HEK293 (cell line): Measurements from ENCODE around the gene PDE4A.
"Not testable (repeated sequence)": the region's sequence is repeated elsewhere in the genome, so short reads cannot be mapped to it uniquely, and the experiment has no call there.

Experiments
- CTCF ChIA-PET: fragments of 350-600 bp; formaldehyde crosslinking; extraction: SDS; loops from one replicate; lab custom pipeline; 2021; ENCODE audit warnings: antibody characterized with exemption; lab: Yijun Ruan, JAX
- POLR2A ChIA-PET: fragments of 300-600 bp; formaldehyde crosslinking; extraction: SDS; loops from one replicate; lab custom pipeline; 2020; ENCODE audit warnings: antibody characterized with exemption, inconsistent platforms; lab: Yijun Ruan, JAX
- H3K27ac ChIP-seq: fragments of 200-500 bp; sonication (Bioruptor generic); 2 replicates; pipeline ENCODE4 v1.5.1; 2014; ENCODE audit warnings: low read depth, low read length, control low read depth, inconsistent platforms; ENCODE audit errors: extremely low read depth
- H3K36me3 ChIP-seq, 2 experiments: fragments of 200-500 bp in 1 of 2; sonication (Bioruptor generic) in 1 of 2; 1 replicate in 1 of 2; 2 replicates in 1 of 2; pipeline ENCODE4 v1.5.1; 2014 to 2017; ENCODE audit warnings: inconsistent platforms in 2 of 2, low read length in 2 of 2; ENCODE audit not compliant: control insufficient read depth in 2 of 2, insufficient read depth in 1 of 2
- H3K4me1 ChIP-seq: fragments of 200-500 bp; sonication (Bioruptor generic); 2 replicates; pipeline ENCODE4 v1.5.1; 2014; ENCODE audit warnings: mild to moderate bottlenecking, low read length, inconsistent platforms; ENCODE audit not compliant: control insufficient read depth, insufficient read depth
- H3K4me3 ChIP-seq: 2 replicates; pipeline ENCODE4 v1.5.1; 2011; ENCODE audit warnings: low read depth, mild to moderate bottlenecking, control low read depth, low read length, moderate library complexity
- H3K9me3 ChIP-seq: fragments of 200-500 bp; sonication (Bioruptor generic); 2 replicates; pipeline ENCODE4 v1.5.1; 2014; ENCODE audit warnings: low read depth, low read length, inconsistent platforms; ENCODE audit not compliant: control insufficient read depth, insufficient read depth
- GLIS2 ChIP-seq: fragments of 450-650 bp; formaldehyde crosslinking; IDR thresholded peaks from 2 replicates; pipeline ENCODE4 v1.5.1; 2016; ENCODE audit warnings: missing biosample characterization, missing genetic modification characterization
- HOXA7 ChIP-seq: sonication (generic); formaldehyde crosslinking; IDR thresholded peaks from 2 replicates; pipeline ENCODE4 v1.8.1; 2022; ENCODE audit warnings: missing genetic modification reagents, borderline replicate concordance
- KLF10 ChIP-seq: fragments of 450-650 bp; IDR thresholded peaks from 2 replicates; pipeline ENCODE4 v1.5.1; 2018; ENCODE audit warnings: missing biosample characterization, mild to moderate bottlenecking, missing genetic modification characterization
- KLF9 ChIP-seq: fragments of 450-650 bp; formaldehyde crosslinking; IDR thresholded peaks from 2 replicates; pipeline ENCODE4 v1.5.1; 2016; ENCODE audit warnings: missing biosample characterization, missing genetic modification characterization, low read depth
- PRDM1 ChIP-seq: fragments of 450-650 bp; formaldehyde crosslinking; IDR thresholded peaks from 2 replicates; pipeline ENCODE4; 2016; ENCODE audit warnings: missing biosample characterization, missing genetic modification characterization
- SP2 ChIP-seq: fragments of 450-650 bp; formaldehyde crosslinking; IDR thresholded peaks from 2 replicates; pipeline ENCODE4 v1.5.1; 2016; ENCODE audit warnings: missing biosample characterization, missing genetic modification characterization
- SP3 ChIP-seq: fragments of 450-650 bp; formaldehyde crosslinking; IDR thresholded peaks from 2 replicates; pipeline ENCODE4 v1.5.1; 2016; ENCODE audit warnings: missing biosample characterization, missing genetic modification characterization
- TRIM28 ChIP-seq: IDR thresholded peaks from 2 replicates; pipeline ENCODE4 v1.6.1; 2011; ENCODE audit warnings: low read length, control low read depth, borderline replicate concordance
- WT1 ChIP-seq: fragments of 450-650 bp; formaldehyde crosslinking; IDR thresholded peaks from 2 replicates; pipeline ENCODE4 v1.5.1; 2016; ENCODE audit warnings: missing biosample characterization, missing genetic modification characterization
- ZBTB21 ChIP-seq: fragments of 450-650 bp; formaldehyde crosslinking; IDR thresholded peaks from 2 replicates; pipeline ENCODE4 v1.5.1; 2017; ENCODE audit warnings: missing biosample characterization, missing genetic modification characterization
- ZFHX2 ChIP-seq: fragments of 450-650 bp; formaldehyde crosslinking; conservative IDR thresholded peaks from 2 replicates; pipeline ENCODE4 v1.5.1; 2016; ENCODE audit warnings: missing biosample characterization, missing genetic modification characterization
- ZNF223 ChIP-seq: fragments of 450-650 bp; formaldehyde crosslinking; IDR thresholded peaks from 2 replicates; pipeline ENCODE4 v1.5.1; 2016; ENCODE audit warnings: missing biosample characterization, missing genetic modification characterization
- ZNF366 ChIP-seq: fragments of 450-650 bp; formaldehyde crosslinking; conservative IDR thresholded peaks from 2 replicates; pipeline ENCODE4 v1.5.1; 2016; ENCODE audit warnings: missing biosample characterization, missing genetic modification characterization
- ZNF394 ChIP-seq: fragments of 450-650 bp; formaldehyde crosslinking; IDR thresholded peaks from 2 replicates; pipeline ENCODE4 v1.5.1; 2016; ENCODE audit warnings: missing biosample characterization, missing genetic modification characterization, mild to moderate bottlenecking, moderate library complexity, borderline replicate concordance
- ZNF48 ChIP-seq: fragments of 450-650 bp; formaldehyde crosslinking; IDR thresholded peaks from 2 replicates; pipeline ENCODE4 v1.5.1; 2016; ENCODE audit warnings: missing biosample characterization, missing genetic modification characterization
- ZNF521 ChIP-seq: fragments of 450-650 bp; formaldehyde crosslinking; IDR thresholded peaks from 2 replicates; pipeline ENCODE4 v1.5.1; 2017; ENCODE audit warnings: missing biosample characterization, mild to moderate bottlenecking, missing genetic modification characterization
- ZNF530 ChIP-seq: fragments of 450-650 bp; formaldehyde crosslinking; IDR thresholded peaks from 2 replicates; pipeline ENCODE4 v1.5.1; 2016; ENCODE audit warnings: low read depth, missing biosample characterization, missing genetic modification characterization
- ZNF610 ChIP-seq: fragments of 450-650 bp; formaldehyde crosslinking; IDR thresholded peaks from 2 replicates; pipeline ENCODE4 v1.5.1; 2016; ENCODE audit warnings: missing biosample characterization, missing genetic modification characterization, borderline replicate concordance
- ZNF658 ChIP-seq: fragments of 450-650 bp; formaldehyde crosslinking; IDR thresholded peaks from 2 replicates; pipeline ENCODE4; 2016; ENCODE audit warnings: missing biosample characterization, missing genetic modification characterization
- ZNF670 ChIP-seq: fragments of 450-650 bp; formaldehyde crosslinking; IDR thresholded peaks from 2 replicates; pipeline ENCODE4 v1.5.1; 2016; ENCODE audit warnings: missing biosample characterization, missing genetic modification characterization, low read depth
- ZNF768 ChIP-seq: fragments of 450-650 bp; formaldehyde crosslinking; IDR thresholded peaks from 2 replicates; pipeline ENCODE4 v1.5.1; 2018; ENCODE audit warnings: missing biosample characterization, mild to moderate bottlenecking, missing genetic modification characterization
- ZNF837 ChIP-seq: fragments of 450-650 bp; formaldehyde crosslinking; IDR thresholded peaks from 2 replicates; pipeline ENCODE4 v1.5.1; 2016; ENCODE audit warnings: missing biosample characterization, missing genetic modification characterization
- TF ChIP-seq, protein P1 (sequence below): fragments of 450-650 bp; formaldehyde crosslinking; IDR thresholded peaks from 2 replicates; pipeline ENCODE4 v1.5.1; 2016; ENCODE audit warnings: missing biosample characterization, missing genetic modification characterization
- TF ChIP-seq, protein P2 (sequence below): fragments of 450-650 bp; formaldehyde crosslinking; IDR thresholded peaks from 2 replicates; pipeline ENCODE4 v1.5.1; 2016; ENCODE audit warnings: missing biosample characterization, missing genetic modification characterization
- TF ChIP-seq, protein P3 (sequence below): fragments of 450-650 bp; formaldehyde crosslinking; IDR thresholded peaks from 2 replicates; pipeline ENCODE4 v1.5.1; 2016; ENCODE audit warnings: missing biosample characterization, missing genetic modification characterization
- TF ChIP-seq, protein P4 (sequence below): fragments of 450-650 bp; formaldehyde crosslinking; IDR thresholded peaks from 2 replicates; pipeline ENCODE4 v1.5.1; 2016; ENCODE audit warnings: missing biosample characterization, missing genetic modification characterization

PDE4A gene

DNA sequence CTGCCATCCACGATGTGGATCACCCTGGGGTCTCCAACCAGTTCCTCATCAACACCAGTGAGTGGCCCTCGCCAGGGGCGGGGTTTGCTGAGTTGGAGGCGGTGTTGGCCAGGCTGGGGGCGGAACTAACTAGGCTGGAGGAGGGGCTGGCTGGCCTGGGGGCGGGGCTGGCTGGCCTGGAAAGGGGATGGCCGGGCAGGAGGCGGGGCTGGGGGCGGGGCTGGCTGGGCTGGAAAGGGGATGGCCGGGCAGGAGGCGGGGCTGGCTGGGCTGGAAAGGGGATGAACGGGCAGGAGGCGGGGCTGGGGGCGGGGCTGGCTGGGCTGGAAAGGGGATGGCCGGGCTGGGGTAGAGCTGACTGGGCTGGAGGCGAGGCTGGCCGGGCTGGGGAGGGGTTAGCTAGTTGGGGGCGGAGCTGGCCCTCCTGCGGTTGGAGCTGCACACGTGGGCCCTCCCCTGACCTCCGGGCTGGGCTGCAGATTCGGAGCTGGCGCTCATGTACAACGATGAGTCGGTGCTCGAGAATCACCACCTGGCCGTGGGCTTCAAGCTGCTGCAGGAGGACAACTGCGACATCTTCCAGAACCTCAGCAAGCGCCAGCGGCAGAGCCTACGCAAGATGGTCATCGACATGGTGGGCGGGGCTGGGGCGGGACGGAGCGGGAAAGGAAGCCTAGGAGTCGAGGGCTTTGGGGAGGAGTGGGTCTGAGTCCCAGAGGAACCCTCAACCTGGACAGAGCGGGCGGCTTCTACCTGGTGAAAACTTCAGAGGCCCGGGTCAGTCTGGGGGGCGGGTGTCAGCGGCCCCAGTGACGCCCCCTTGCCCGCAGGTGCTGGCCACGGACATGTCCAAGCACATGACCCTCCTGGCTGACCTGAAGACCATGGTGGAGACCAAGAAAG is 41.0 kb downstream of the PDE4A start (continued):
- peak; percentile 5; the same call in 1 of the 2 replicates for TF ChIP-seq ZFHX2
- TF ChIP-seq ZNF837: no peak
- TF ChIP-seq, protein P1, sequence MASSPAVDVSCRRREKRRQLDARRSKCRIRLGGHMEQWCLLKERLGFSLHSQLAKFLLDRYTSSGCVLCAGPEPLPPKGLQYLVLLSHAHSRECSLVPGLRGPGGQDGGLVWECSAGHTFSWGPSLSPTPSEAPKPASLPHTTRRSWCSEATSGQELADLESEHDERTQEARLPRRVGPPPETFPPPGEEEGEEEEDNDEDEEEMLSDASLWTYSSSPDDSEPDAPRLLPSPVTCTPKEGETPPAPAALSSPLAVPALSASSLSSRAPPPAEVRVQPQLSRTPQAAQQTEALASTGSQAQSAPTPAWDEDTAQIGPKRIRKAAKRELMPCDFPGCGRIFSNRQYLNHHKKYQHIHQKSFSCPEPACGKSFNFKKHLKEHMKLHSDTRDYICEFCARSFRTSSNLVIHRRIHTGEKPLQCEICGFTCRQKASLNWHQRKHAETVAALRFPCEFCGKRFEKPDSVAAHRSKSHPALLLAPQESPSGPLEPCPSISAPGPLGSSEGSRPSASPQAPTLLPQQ (tag by site-specific recombination): peak; percentile 58; the same call in 1 of the 2 replicates
- peak; percentile 69 for TF ChIP-seq KLF9 (tag by site-specific recombination)
- TF ChIP-seq, protein P2, sequence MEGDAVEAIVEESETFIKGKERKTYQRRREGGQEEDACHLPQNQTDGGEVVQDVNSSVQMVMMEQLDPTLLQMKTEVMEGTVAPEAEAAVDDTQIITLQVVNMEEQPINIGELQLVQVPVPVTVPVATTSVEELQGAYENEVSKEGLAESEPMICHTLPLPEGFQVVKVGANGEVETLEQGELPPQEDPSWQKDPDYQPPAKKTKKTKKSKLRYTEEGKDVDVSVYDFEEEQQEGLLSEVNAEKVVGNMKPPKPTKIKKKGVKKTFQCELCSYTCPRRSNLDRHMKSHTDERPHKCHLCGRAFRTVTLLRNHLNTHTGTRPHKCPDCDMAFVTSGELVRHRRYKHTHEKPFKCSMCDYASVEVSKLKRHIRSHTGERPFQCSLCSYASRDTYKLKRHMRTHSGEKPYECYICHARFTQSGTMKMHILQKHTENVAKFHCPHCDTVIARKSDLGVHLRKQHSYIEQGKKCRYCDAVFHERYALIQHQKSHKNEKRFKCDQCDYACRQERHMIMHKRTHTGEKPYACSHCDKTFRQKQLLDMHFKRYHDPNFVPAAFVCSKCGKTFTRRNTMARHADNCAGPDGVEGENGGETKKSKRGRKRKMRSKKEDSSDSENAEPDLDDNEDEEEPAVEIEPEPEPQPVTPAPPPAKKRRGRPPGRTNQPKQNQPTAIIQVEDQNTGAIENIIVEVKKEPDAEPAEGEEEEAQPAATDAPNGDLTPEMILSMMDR (tag by site-specific recombination): no peak
- TF ChIP-seq WT1 (tag by site-specific recombination): no peak
- no peak for TF ChIP-seq ZNF610 (tag by site-specific recombination)
- no peak for TF ChIP-seq ZNF48 (tag by site-specific recombination)
- TF ChIP-seq GLIS2 (tag by site-specific recombination): peak; percentile 35; the same call in 1 of the 2 replicates
- TF ChIP-seq SP2 (tag by site-specific recombination): peak; percentile 50
- TF ChIP-seq ZNF521 (tag by site-specific recombination): no peak
- TF ChIP-seq ZNF768 (tag by site-specific recombination): no peak
- no peak for TF ChIP-seq HOXA7 (CRISPR knock-in tag)
- TF ChIP-seq ZNF658 (tag by site-specific recombination): no peak
- TF ChIP-seq TRIM28: no peak
- peak; percentile 58; the same call in 1 of the 2 replicates for TF ChIP-seq KLF10
- TF ChIP-seq, protein P3, sequence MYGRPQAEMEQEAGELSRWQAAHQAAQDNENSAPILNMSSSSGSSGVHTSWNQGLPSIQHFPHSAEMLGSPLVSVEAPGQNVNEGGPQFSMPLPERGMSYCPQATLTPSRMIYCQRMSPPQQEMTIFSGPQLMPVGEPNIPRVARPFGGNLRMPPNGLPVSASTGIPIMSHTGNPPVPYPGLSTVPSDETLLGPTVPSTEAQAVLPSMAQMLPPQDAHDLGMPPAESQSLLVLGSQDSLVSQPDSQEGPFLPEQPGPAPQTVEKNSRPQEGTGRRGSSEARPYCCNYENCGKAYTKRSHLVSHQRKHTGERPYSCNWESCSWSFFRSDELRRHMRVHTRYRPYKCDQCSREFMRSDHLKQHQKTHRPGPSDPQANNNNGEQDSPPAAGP (tag by site-specific recombination): peak; percentile 27; the same call in 1 of the 2 replicates
- TF ChIP-seq SP3 (tag by site-specific recombination): peak; percentile 41; the same call in 1 of the 2 replicates
- TF ChIP-seq, all 188 proteins: peak for 16

DNA sequence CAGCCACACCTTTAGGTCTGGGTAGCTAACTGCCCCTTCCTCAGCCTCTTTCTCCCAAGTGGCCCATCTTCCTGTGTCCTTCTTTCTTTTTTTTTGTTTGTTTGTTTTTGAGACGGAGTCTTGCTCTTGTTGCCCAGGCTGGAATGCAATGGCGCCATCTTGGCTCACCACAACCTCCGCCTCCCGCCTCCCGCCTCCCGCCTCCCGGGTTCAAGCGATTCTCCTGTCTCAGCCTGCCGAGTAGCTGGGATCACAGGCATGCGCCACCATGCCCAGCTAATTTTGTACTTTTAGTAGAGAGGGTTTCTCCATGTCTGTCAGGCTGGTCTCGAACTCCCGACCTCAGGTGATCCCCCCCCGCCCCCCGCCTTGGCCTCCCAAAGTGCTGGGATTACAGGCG is 41.7 kb downstream of the PDE4A start:
- ChIA-PET CTCF (interaction anchor here (0.6 to 0.8 kb wide), 3 partner anchors 183 to 255 kb away, joined by 3 to 5 read pairs (median 3); no protein-coding TSS in a partner anchor), POLR2A (interaction anchor here (1.1 kb wide), 1 partner anchor 17 kb away, joined by 3 read pairs; no protein-coding TSS in a partner anchor)
- not testable (repeated sequence) for H3K4me1 ChIP-seq, H3K27ac ChIP-seq, H3K9me3 ChIP-seq, H3K4me3 ChIP-seq, H3K36me3 ChIP-seq

DNA sequence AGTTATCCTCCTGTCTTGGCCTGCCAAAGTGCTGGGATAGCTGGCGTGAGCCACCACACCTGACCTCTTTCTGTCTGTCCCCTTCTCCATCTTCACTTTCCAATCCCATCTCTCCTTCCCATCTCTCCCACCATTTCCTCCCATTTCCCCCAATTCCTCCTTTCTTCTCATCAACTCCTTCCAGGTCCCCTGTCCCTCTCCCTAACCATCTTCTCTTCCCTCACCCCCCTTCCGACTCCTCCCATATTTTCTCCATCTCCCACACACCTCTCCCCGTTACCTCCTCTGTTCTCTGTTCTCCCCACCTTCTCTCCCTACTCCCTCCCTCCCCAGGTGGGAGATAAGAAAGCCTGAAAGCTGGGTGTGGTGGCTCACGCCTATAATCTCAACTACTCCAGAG is 42.2 kb downstream of the PDE4A start:
- ChIA-PET CTCF (interaction anchor here (0.6 to 0.7 kb wide), 2 partner anchors 234 to 254 kb away, joined by 3 to 5 read pairs; no protein-coding TSS in a partner anchor), POLR2A (no interaction called here)
- no peaks in the 10 kb centered on the region for H3K4me1 ChIP-seq
- no peak overlapping the region for H3K27ac ChIP-seq
- H3K36me3 ChIP-seq: peaks cover 0 to 10% of the 10 kb centered on the region in 2 experiments; a peak in 2 of 3 replicates
- no peaks in the 10 kb centered on the region for H3K9me3 ChIP-seq
- no peak overlapping the region for H3K4me3 ChIP-seq
- TF ChIP-seq ZNF530 (tag by site-specific recombination) (no peak), ZFHX2 (no peak), ZBTB21 (tag by site-specific recombination) (no peak), PRDM1 (peak; percentile 88), ZNF366 (peak; percentile 66), ZNF223 (no peak), KLF9 (tag by site-specific recombination) (no peak), ZNF394 (tag by site-specific recombination) (no peak), ZNF670 (no peak)
- TF ChIP-seq, protein P4, sequence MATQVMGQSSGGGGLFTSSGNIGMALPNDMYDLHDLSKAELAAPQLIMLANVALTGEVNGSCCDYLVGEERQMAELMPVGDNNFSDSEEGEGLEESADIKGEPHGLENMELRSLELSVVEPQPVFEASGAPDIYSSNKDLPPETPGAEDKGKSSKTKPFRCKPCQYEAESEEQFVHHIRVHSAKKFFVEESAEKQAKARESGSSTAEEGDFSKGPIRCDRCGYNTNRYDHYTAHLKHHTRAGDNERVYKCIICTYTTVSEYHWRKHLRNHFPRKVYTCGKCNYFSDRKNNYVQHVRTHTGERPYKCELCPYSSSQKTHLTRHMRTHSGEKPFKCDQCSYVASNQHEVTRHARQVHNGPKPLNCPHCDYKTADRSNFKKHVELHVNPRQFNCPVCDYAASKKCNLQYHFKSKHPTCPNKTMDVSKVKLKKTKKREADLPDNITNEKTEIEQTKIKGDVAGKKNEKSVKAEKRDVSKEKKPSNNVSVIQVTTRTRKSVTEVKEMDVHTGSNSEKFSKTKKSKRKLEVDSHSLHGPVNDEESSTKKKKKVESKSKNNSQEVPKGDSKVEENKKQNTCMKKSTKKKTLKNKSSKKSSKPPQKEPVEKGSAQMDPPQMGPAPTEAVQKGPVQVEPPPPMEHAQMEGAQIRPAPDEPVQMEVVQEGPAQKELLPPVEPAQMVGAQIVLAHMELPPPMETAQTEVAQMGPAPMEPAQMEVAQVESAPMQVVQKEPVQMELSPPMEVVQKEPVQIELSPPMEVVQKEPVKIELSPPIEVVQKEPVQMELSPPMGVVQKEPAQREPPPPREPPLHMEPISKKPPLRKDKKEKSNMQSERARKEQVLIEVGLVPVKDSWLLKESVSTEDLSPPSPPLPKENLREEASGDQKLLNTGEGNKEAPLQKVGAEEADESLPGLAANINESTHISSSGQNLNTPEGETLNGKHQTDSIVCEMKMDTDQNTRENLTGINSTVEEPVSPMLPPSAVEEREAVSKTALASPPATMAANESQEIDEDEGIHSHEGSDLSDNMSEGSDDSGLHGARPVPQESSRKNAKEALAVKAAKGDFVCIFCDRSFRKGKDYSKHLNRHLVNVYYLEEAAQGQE (tag by site-specific recombination): no peak
